Activated CD8-positive, alpha-beta T cell treated with anti-CD3 and anti-CD28 coated beads for 36 hours (primary cell): ENCODE results near the gene TAS1R2. TPM values are rescaled to one million over a fixed set of nuclear protein-coding genes. Genes with fewer than 3 reads are reported as not detected.

Experiments
- ATAC-seq: fragments of 200-7000 bp; cut with Tn5 transposase; one replicate; pipeline ENCODE4 v1.10.0; 2021; ENCODE audit warnings: mild to moderate bottlenecking, moderate library complexity
- CTCF ChIA-PET: fragments of 350-600 bp; sonication (Branson Sonifier 250); formaldehyde crosslinking; loops from one replicate; lab custom pipeline; 2021; ENCODE audit warnings: antibody characterized with exemption; lab: Charles Lee
- POLR2A ChIA-PET: fragments of 350-600 bp; sonication (Branson Sonifier 250); formaldehyde crosslinking; loops from one replicate; lab custom pipeline; 2021; ENCODE audit warnings: antibody characterized with exemption; lab: Charles Lee
- DNase-seq: peaks from one replicate; pipeline ENCODE4 v3.0.0-alpha.2; 2020
- H3K27ac Mint-ChIP-seq: one replicate; pipeline ENCODE4 v1.8.0; 2021; ENCODE audit warnings: mild to moderate bottlenecking, mixed read lengths
- H3K27me3 Mint-ChIP-seq: one replicate; pipeline ENCODE4 v1.8.0; 2021; ENCODE audit warnings: mixed read lengths
- H3K36me3 Mint-ChIP-seq: one replicate; pipeline ENCODE4 v1.8.0; 2021; ENCODE audit warnings: low read depth, mixed read lengths
- H3K4me1 Mint-ChIP-seq: one replicate; pipeline ENCODE4 v1.8.0; 2021; ENCODE audit warnings: low read depth, mixed read lengths
- H3K4me3 Mint-ChIP-seq: one replicate; pipeline ENCODE4 v1.8.0; 2021; ENCODE audit warnings: mild to moderate bottlenecking, moderate library complexity, mixed read lengths
- H3K9me3 Mint-ChIP-seq: one replicate; pipeline ENCODE4 v1.8.0; 2021; ENCODE audit warnings: mixed read lengths
- CTCF ChIP-seq: fragments of 200-600 bp; IDR thresholded peaks from one replicate; pipeline ENCODE4 v1.8.0; 2022; ENCODE audit warnings: antibody characterized with exemption, mild to moderate bottlenecking
- intact Hi-C: fragments of 100-400 bp; cut with micrococcal nuclease; formaldehyde crosslinking; loops from one replicate; pipeline ENCODE4 v1.10.0; 2022
- total RNA-seq, 2 experiments: library from RNA; stranded (reverse); gene quantifications; one replicate each; pipeline ENCODE4 v1.2.3, GENCODE V29; 2021

Gene TAS1R2
- total RNA-seq, 2 experiments from 2014 or later, result not detected

- no peak for DNase-seq
- H3K4me1 Mint-ChIP-seq, result no peaks in the 10 kb centered on the region
- no peaks in the 10 kb centered on the region for H3K36me3 Mint-ChIP-seq
- no peak for TF ChIP-seq CTCF
- H3K9me3 Mint-ChIP-seq, result no peaks in the 10 kb centered on the region
- intact Hi-C loops, result no loop called here
- CTCF ChIA-PET, result no interaction called here
- H3K27ac Mint-ChIP-seq, result no peak overlapping the region
- POLR2A ChIA-PET, result no interaction called here
- ATAC-seq, result no peak
- peaks cover 9% of the 10 kb centered on the region for H3K27me3 Mint-ChIP-seq
- H3K4me3 Mint-ChIP-seq, result no peak overlapping the region
These were observed 60.0 kb downstream of the TAS1R2 start for GRCh38 chr1:18799454-18799853.

- CTCF ChIA-PET, result no interaction called here
- no peak for TF ChIP-seq CTCF
These were observed 60.5 kb downstream of the TAS1R2 start for GRCh38 chr1:18798946-18799345.

GRCh38 chr1:18798533-18798932 lies 60.9 kb downstream of the TAS1R2 start:
- no peaks in the 10 kb centered on the region for H3K9me3 Mint-ChIP-seq
- ChIA-PET CTCF (no interaction called here), POLR2A (no interaction called here)
- H3K4me3 Mint-ChIP-seq, result no peak overlapping the region
- H3K27me3 Mint-ChIP-seq, result peaks cover 17% of the 10 kb centered on the region
- H3K27ac Mint-ChIP-seq, result no peak overlapping the region
- ATAC-seq (no peak), DNase-seq (no peak)
- intact Hi-C loops, result no loop called here
- no peak for TF ChIP-seq CTCF
- H3K36me3 Mint-ChIP-seq, result no peaks in the 10 kb centered on the region
- no peaks in the 10 kb centered on the region for H3K4me1 Mint-ChIP-seq

More at GRCh38 chr1:18798946-18799345, 60.5 kb downstream of the TAS1R2 start:
- intact Hi-C loops, result no loop called here
- Mint-ChIP-seq H3K36me3 (no peaks in the 10 kb centered on the region), H3K4me3 (no peak overlapping the region), H3K27ac (no peak overlapping the region), H3K9me3 (no peaks in the 10 kb centered on the region), H3K27me3 (peaks cover 13% of the 10 kb centered on the region), H3K4me1 (no peaks in the 10 kb centered on the region)
- no peak for DNase-seq
- POLR2A ChIA-PET, result no interaction called here
- no peak for ATAC-seq

GRCh38 chr1:18796950-18797349 lies 62.5 kb downstream of the TAS1R2 start:
- Mint-ChIP-seq H3K4me3 (no peak overlapping the region), H3K9me3 (no peaks in the 10 kb centered on the region), H3K27ac (no peak overlapping the region), H3K36me3 (no peaks in the 10 kb centered on the region), H3K4me1 (no peaks in the 10 kb centered on the region), H3K27me3 (peaks cover 27% of the 10 kb centered on the region)
- ChIA-PET CTCF (no interaction called here), POLR2A (no interaction called here)
- no peak for TF ChIP-seq CTCF
- intact Hi-C loops, result no loop called here
- DNase-seq (no peak), ATAC-seq (no peak)

GRCh38 chr1:18795002-18795689 lies 64.3 kb downstream of the TAS1R2 start:
- intact Hi-C loops, result no loop called here
- CTCF ChIA-PET, result interaction anchor here (1.2 kb wide), 1 partner anchor 26 kb away, joined by 3 read pairs; no protein-coding TSS in a partner anchor
- POLR2A ChIA-PET, result no interaction called here

More at GRCh38 chr1:18795002-18795689, 64.3 kb downstream of the TAS1R2 start:
- TF ChIP-seq CTCF, result no peak
- H3K4me3 Mint-ChIP-seq, result no peak overlapping the region
- DNase-seq (no peak), ATAC-seq (no peak)
- peaks cover 32% of the 10 kb centered on the region for H3K27me3 Mint-ChIP-seq
- no peak overlapping the region for H3K27ac Mint-ChIP-seq
- no peaks in the 10 kb centered on the region for H3K4me1 Mint-ChIP-seq
- no peaks in the 10 kb centered on the region for H3K36me3 Mint-ChIP-seq
- no peaks in the 10 kb centered on the region for H3K9me3 Mint-ChIP-seq
